Endothelial cell (in vitro differentiated cells): ENCODE data around the gene MYH11. TPM values are rescaled to one million over a fixed set of nuclear protein-coding genes. Genes with fewer than 3 reads are reported as not detected.

ENCODE experiments used
- DNase-seq: peaks from one replicate; pipeline ENCODE4 v3.0.0; 2021; ENCODE audit warnings: low spot score
- H3K27ac Mint-ChIP-seq: one replicate; pipeline ENCODE4 v1.8.0; 2021; ENCODE audit warnings: mixed read lengths, inconsistent platforms; ENCODE audit not compliant: unreplicated experiment
- H3K27me3 Mint-ChIP-seq: one replicate; pipeline ENCODE4 v1.8.0; 2021; ENCODE audit warnings: mild to moderate bottlenecking, moderate library complexity, mixed read lengths, inconsistent platforms; ENCODE audit not compliant: unreplicated experiment
- H3K36me3 Mint-ChIP-seq: one replicate; pipeline ENCODE4 v1.8.0; 2021; ENCODE audit warnings: mild to moderate bottlenecking, low read depth, mixed read lengths, inconsistent platforms; ENCODE audit not compliant: unreplicated experiment
- H3K4me1 Mint-ChIP-seq: one replicate; pipeline ENCODE4 v1.8.0; 2021; ENCODE audit warnings: mild to moderate bottlenecking, mixed read lengths, inconsistent platforms; ENCODE audit not compliant: unreplicated experiment
- H3K4me3 Mint-ChIP-seq: one replicate; pipeline ENCODE4 v1.8.0; 2021; ENCODE audit warnings: mild to moderate bottlenecking, mixed read lengths, inconsistent platforms; ENCODE audit not compliant: unreplicated experiment
- H3K9me3 Mint-ChIP-seq: one replicate; pipeline ENCODE4 v1.8.0; 2021; ENCODE audit warnings: mixed read lengths, inconsistent platforms; ENCODE audit not compliant: unreplicated experiment
- long read RNA-seq: library from polyadenylated mRNA; unstranded; transcript quantifications from one replicate; pipeline ENCODE4 v2.0.0, GENCODE V29; 2020; ENCODE audit not compliant: unreplicated experiment
- total RNA-seq: library from RNA; stranded (reverse); fragmentation: NEBNext Ultra II Directional; extraction: Animal tissue kit (Norgen Biotek cat#: 25700); gene quantifications from one replicate; pipeline ENCODE4 v1.2.1, GENCODE V29; 2021; ENCODE audit not compliant: unreplicated experiment
- TF ChIP-seq, protein P1 (sequence below): fragments of 200-600 bp; sonication (generic); IDR thresholded peaks from one replicate; pipeline ENCODE4 v1.5.0; 2021; ENCODE audit warnings: antibody characterized with exemption; ENCODE audit not compliant: unreplicated experiment

The MYH11 gene
- 0.51 TPM for total RNA-seq
- long read RNA-seq, partial matches to known transcripts = 0 of 1 reads
- long read RNA-seq, other reads (novel, unspliced or antisense) = 1 of 1 reads

DNA sequence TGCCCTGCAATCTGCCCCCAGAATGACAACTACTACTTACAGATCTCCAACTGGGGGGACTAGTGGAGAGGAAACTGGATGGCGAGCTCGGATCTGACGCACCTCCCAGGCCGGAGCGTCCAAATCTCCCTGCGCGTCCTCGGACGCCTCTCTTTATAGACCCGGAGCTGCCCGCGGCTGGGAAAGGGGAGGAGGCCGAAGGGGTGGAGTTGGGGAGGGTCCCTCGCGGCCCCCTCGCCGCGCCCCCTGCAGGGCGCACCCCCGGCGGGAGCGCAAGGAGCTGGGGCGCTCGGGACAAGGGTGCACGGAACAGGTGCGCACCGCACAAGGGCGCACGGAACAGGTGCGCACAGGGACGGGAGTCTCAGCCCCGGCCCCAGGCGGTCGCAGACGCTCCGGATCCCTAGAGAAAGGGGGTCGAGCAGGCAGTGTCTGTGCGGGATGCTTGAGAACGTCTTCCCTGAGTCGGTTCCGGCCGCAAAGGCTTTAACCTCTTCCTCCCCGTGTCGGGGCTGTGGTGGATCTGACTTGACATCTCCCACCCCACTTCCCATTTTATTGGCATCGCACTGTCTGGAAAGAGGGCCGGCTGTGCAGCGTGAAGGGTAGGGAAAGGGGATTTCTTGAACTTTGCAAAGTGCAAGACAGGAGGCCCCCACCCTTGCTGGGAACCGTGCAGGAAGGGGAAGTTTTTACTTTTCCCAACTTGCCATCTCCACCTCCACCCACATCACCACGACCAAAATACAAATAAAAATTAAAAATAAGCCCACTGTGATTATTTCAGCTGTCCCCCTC is at the start of gene MYH11:
Gene MYH11, minus strand, starts transcription at position 128 of the 798 bp plus-strand sequence. CDS start 18,776 bp downstream, outside the sequence.
- H3K27me3 Mint-ChIP-seq = peaks cover 5% of the 10 kb centered on the region
- DNase-seq = peak; percentile 17
- peaks cover 5% of the 10 kb centered on the region for H3K4me1 Mint-ChIP-seq
- TF ChIP-seq, protein P1, sequence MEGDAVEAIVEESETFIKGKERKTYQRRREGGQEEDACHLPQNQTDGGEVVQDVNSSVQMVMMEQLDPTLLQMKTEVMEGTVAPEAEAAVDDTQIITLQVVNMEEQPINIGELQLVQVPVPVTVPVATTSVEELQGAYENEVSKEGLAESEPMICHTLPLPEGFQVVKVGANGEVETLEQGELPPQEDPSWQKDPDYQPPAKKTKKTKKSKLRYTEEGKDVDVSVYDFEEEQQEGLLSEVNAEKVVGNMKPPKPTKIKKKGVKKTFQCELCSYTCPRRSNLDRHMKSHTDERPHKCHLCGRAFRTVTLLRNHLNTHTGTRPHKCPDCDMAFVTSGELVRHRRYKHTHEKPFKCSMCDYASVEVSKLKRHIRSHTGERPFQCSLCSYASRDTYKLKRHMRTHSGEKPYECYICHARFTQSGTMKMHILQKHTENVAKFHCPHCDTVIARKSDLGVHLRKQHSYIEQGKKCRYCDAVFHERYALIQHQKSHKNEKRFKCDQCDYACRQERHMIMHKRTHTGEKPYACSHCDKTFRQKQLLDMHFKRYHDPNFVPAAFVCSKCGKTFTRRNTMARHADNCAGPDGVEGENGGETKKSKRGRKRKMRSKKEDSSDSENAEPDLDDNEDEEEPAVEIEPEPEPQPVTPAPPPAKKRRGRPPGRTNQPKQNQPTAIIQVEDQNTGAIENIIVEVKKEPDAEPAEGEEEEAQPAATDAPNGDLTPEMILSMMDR = no peak
- no peak within 1 kb of the TSS for H3K27ac Mint-ChIP-seq
- no peaks in the 10 kb centered on the region for H3K9me3 Mint-ChIP-seq
- no peaks in the 10 kb centered on the region for H3K36me3 Mint-ChIP-seq
- H3K4me3 Mint-ChIP-seq = peak within 1 kb of the TSS; percentile 87

DNA sequence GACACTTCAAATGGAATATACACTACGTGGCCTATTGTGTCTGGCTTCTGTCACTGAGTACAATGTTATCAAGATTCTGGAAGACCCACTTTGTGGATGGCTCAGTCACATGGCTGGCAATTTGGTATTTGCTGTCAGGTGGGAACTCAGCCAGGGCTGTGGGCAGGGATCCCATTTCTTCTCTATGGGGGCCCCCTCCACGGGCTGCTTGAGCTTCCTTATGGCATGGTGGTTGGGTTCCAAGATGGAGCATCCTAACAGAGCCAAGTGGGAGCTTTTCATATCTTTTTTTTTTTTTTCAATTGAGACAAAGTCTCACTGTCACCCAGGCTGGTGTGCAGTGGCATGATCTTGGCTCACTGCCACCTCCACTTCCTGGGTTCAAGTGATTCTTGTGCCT is 49.6 kb upstream of the MYH11 start:
- Mint-ChIP-seq H3K4me1 (no peaks in the 10 kb centered on the region), H3K27ac (no peak overlapping the region), H3K27me3 (peaks cover 5% of the 10 kb centered on the region), H3K9me3 (no peaks in the 10 kb centered on the region), H3K4me3 (no peak overlapping the region), H3K36me3 (no peaks in the 10 kb centered on the region)
- TF ChIP-seq, protein P1 = no peak
- DNase-seq = no peak

DNA sequence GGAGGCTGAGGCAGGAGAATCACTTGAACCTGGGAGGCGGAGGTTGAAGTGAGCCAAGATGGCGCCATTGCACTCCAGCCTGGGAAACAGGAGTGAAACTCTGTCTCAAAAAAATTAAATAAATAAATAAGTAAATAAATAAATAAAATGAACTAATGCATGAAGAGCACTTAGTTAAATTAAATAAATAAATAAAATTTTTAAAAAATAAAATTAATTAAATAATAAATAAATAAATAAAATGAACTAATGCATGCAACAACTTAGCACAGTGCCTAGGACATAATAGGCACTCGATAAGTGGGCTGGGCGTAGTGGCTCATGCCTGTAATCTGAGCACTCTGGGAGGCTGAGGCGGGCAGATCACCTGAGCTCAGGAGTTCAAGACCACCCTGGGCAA is 47.1 kb upstream of the MYH11 start:
- Mint-ChIP-seq H3K27ac (no peak overlapping the region), H3K27me3 (peaks cover 5% of the 10 kb centered on the region), H3K4me3 (no peak overlapping the region), H3K4me1 (no peaks in the 10 kb centered on the region), H3K36me3 (no peaks in the 10 kb centered on the region), H3K9me3 (no peaks in the 10 kb centered on the region)
- no peak for DNase-seq
- TF ChIP-seq, protein P1 = no peak

DNA sequence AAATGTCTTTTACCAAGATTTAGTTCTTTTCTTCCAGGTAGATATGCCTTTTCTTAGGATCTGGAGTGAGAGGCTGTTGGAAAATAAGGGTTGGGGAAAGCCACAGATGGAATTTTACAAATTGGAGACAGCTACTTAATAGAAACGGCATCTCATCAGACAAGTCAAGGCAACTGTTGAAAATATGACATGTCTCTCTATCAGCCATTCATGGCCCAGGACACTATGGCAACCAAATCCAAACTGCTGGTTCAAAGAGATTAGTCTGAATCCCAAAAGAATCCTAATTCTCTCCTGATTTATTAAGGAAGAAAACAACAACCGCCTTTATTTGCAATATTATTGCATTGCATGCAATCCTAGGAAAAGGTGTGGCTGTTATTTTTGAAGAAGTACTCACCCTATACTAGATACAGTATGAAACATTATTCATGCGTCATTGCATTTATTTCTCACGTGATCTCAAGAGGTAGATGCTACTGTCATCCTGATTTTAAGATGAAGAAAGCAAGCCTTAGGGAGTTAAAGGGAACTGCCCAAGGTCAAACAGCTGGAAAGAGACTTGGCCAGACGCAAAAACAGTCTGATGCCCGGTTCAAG is 44.2 kb upstream of the MYH11 start:
- DNase-seq = no peak
- Mint-ChIP-seq H3K27ac (no peak overlapping the region), H3K27me3 (no peaks in the 10 kb centered on the region), H3K36me3 (no peaks in the 10 kb centered on the region), H3K4me3 (no peak overlapping the region), H3K4me1 (no peaks in the 10 kb centered on the region), H3K9me3 (no peaks in the 10 kb centered on the region)
- TF ChIP-seq, protein P1 = no peak

DNA sequence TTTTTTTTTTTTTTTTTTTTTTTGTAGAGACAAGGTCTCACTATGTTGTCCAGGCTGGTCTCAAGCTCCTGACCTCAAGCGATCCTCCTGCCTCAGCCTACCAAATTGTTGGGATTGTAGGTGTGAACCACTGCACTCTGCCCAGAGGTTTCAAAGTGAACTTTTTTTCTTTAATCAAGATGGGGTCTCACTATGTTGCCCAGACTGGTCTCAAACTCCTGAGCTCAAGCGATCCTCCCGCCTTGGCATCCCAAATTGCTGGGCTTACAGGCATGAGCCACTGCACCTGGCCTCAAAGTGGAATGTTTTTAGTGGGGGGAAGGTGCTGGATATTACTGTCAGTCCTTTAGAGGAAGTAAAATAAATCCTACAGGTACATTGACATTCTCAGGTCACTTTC is 43.5 kb upstream of the MYH11 start:
- H3K36me3 Mint-ChIP-seq = no peaks in the 10 kb centered on the region
- H3K9me3 Mint-ChIP-seq = no peaks in the 10 kb centered on the region
- no peak overlapping the region for H3K4me3 Mint-ChIP-seq
- no peaks in the 10 kb centered on the region for H3K4me1 Mint-ChIP-seq
- TF ChIP-seq, protein P1 = no peak
- H3K27ac Mint-ChIP-seq = no peak overlapping the region
- no peak for DNase-seq
- H3K27me3 Mint-ChIP-seq = no peaks in the 10 kb centered on the region
